Measurements from ENCODE around the gene PCNP.

DNA sequence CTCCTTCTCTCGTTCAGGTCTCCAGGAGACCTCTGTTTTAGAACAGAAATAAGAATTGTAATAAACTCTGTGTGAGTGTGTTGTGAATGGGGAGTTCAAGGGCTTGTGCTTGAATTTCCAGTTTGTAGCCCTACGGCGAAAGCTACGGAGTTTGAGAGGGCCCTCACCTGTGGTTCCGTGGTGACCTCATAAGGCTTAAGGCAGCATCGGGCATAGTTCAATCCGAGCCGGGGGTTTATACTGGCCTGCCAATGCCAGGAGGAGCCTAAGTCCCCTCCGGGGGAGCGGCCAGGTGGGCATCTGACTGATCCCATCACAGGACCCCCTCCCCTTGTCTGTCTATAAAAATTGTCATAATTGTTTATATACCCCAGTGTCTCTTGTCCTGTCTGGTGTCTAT lies 59.2 kb downstream of the PCNP start:
- TF ChIP-seq, protein P1, sequence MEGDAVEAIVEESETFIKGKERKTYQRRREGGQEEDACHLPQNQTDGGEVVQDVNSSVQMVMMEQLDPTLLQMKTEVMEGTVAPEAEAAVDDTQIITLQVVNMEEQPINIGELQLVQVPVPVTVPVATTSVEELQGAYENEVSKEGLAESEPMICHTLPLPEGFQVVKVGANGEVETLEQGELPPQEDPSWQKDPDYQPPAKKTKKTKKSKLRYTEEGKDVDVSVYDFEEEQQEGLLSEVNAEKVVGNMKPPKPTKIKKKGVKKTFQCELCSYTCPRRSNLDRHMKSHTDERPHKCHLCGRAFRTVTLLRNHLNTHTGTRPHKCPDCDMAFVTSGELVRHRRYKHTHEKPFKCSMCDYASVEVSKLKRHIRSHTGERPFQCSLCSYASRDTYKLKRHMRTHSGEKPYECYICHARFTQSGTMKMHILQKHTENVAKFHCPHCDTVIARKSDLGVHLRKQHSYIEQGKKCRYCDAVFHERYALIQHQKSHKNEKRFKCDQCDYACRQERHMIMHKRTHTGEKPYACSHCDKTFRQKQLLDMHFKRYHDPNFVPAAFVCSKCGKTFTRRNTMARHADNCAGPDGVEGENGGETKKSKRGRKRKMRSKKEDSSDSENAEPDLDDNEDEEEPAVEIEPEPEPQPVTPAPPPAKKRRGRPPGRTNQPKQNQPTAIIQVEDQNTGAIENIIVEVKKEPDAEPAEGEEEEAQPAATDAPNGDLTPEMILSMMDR (IDR thresholded peaks at IDR 0.05) = no peak
- no peak for TF ChIP-seq EP300 (IDR thresholded peaks at IDR 0.05)
- TF ChIP-seq POLR2AphosphoS5 (IDR thresholded peaks at IDR 0.05) = no peak

Data from sigmoid colon (tissue), 4 donors.